Sigmoid colon (tissue), 7 donors: ENCODE data around the gene TSPAN15. TPM values are rescaled to one million over a fixed set of nuclear protein-coding genes. Genes with fewer than 3 reads are reported as not detected.

Source experiments
- DNase-seq: peaks from one replicate; pipeline ENCODE4 v3.0.0-alpha.2; 2019
- H3K27ac ChIP-seq, 4 donors: fragments of 200-600 bp; sonication (generic); one replicate each; pipeline ENCODE4 v1.5.1; 2016 to 2019; ENCODE audit warnings: mild to moderate bottlenecking in 1 of 4
- H3K27me3 ChIP-seq, 3 donors: fragments of 200-600 bp; sonication (generic); one replicate each; pipeline ENCODE4 v1.5.1; 2019; ENCODE audit warnings: mild to moderate bottlenecking in 1 of 3
- H3K36me3 ChIP-seq, 4 donors: fragments of 200-600 bp; sonication (generic); one replicate each; pipeline ENCODE4 v1.5.1; 2016 to 2019
- H3K4me1 ChIP-seq, 4 donors: fragments of 200-600 bp; sonication (generic); one replicate each; pipeline ENCODE4 v1.5.1; 2017 to 2019
- H3K4me3 ChIP-seq, 4 donors: fragments of 200-600 bp; sonication (generic); one replicate each; pipeline ENCODE4 v1.5.1; 2017 to 2019; ENCODE audit warnings: mild to moderate bottlenecking in 2 of 4, moderate library complexity in 1 of 4
- H3K9me3 ChIP-seq, 4 donors: fragments of 200-600 bp in 3 of 4; sonication (generic) in 3 of 4; one replicate each; pipeline versions ENCODE4 v1.5.1 to v1.6.1; 2013 to 2019
- EP300 ChIP-seq, 4 donors: sonication (generic); formaldehyde crosslinking; IDR thresholded peaks; one replicate each; pipeline ENCODE4 v1.6.1; 2017; ENCODE audit warnings: antibody characterized with exemption in 4 of 4
- POLR2A ChIP-seq, 2 donors: fragments of 450-650 bp; IDR thresholded peaks; one replicate each; pipeline ENCODE4 v1.6.1; 2016; ENCODE audit warnings: antibody characterized with exemption in 2 of 2, mild to moderate bottlenecking in 2 of 2, moderate library complexity in 2 of 2
- POLR2AphosphoS5 ChIP-seq, 4 donors: sonication (generic); formaldehyde crosslinking; IDR thresholded peaks; one replicate each; pipeline ENCODE4 v1.6.1; 2017; ENCODE audit warnings: antibody characterized with exemption in 4 of 4
- WGBS, 2 donors: extraction: QIAGEN DNeasy Blood & Tissue Kit; methylation state at CpG; one replicate each; pipeline ENCODE4 v1.1.7; 2013; 5-methylcytosine and 5-hydroxymethylcytosine counted together
- intact Hi-C: fragments of 100-400 bp; cut with DNase I; formaldehyde crosslinking; loops from one replicate; pipeline ENCODE4 v1.15.1; 2023
- polyA plus RNA-seq, 3 donors: library from polyadenylated mRNA; stranded (reverse); fragments of 200-250 nt; gene quantifications; one replicate each; pipeline ENCODE4 v1.2.3, GENCODE V29; 2013
- total RNA-seq, 4 donors: library from RNA; depleted of rRNA; stranded (reverse); fragments of >200 nt; gene quantifications; one replicate each; pipeline ENCODE4 v1.1.0, GENCODE V29; 2016
- TF ChIP-seq, protein P1 (sequence below), 4 experiments: fragments of 450-650 bp in 3 of 4; fragments of 200-600 bp in 1 of 4; IDR thresholded peaks; one replicate each; pipeline ENCODE4 v1.5.1; 2016 to 2019; ENCODE audit warnings: antibody characterized with exemption in 4 of 4, mild to moderate bottlenecking in 3 of 4, moderate library complexity in 2 of 4
- donor health status: healthy with polysubstance abuse.
- donor health status: Bipolar disorder and iron deficiency.
- donor health status: healthy.

TSPAN15 gene
- total and polyA plus RNA-seq, 7 donors = 43.0 to 100 (median 70.9) TPM

DNA sequence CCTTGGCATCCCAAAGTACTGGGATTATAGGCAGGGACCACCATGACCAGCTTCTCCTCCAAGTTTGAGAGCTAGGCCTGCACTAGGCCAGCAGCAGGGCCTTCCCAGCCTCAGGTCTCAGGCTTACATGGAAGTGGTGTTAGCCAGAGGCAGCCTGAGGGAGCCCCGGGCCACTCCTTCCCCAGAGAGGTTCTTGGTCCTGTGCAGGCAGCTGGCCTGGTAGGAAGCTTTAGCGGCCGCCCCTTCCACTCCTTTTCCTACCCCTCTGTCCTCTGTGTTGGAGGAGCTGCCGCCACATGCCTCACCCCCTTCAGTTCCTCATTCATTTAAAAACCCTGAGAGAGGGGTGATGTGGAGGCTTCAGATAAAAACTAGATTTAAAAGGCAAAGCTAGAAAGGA lies 40.3 kb downstream of the TSPAN15 start:
- intact Hi-C loops = loop anchor here (5.0 kb wide), 1 partner anchor 39 kb away; the partner anchor contains the start of gene TSPAN15
- WGBS, 2 donors = 80 to 93% methylated on average over 4 of the region's 4 CpGs
- Histone ChIP-seq H3K27ac (peak overlapping the region; percentile 82 to 93 (median 89)), H3K4me1 (peaks cover 0 to 78% (median 72%) of the 10 kb centered on the region in 4 donors), H3K4me3 (no peak overlapping the region), H3K36me3 (no peaks in the 10 kb centered on the region), H3K9me3 (peaks cover 0 to 2% (median 0%) of the 10 kb centered on the region in 4 donors), H3K27me3 (no peaks in the 10 kb centered on the region)
- TF ChIP-seq POLR2A (IDR thresholded peaks at IDR 0.05) (no peak), POLR2AphosphoS5 (IDR thresholded peaks at IDR 0.05) (no peak), EP300 (IDR thresholded peaks at IDR 0.05) (no peak)
- TF ChIP-seq, protein P1, sequence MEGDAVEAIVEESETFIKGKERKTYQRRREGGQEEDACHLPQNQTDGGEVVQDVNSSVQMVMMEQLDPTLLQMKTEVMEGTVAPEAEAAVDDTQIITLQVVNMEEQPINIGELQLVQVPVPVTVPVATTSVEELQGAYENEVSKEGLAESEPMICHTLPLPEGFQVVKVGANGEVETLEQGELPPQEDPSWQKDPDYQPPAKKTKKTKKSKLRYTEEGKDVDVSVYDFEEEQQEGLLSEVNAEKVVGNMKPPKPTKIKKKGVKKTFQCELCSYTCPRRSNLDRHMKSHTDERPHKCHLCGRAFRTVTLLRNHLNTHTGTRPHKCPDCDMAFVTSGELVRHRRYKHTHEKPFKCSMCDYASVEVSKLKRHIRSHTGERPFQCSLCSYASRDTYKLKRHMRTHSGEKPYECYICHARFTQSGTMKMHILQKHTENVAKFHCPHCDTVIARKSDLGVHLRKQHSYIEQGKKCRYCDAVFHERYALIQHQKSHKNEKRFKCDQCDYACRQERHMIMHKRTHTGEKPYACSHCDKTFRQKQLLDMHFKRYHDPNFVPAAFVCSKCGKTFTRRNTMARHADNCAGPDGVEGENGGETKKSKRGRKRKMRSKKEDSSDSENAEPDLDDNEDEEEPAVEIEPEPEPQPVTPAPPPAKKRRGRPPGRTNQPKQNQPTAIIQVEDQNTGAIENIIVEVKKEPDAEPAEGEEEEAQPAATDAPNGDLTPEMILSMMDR (IDR thresholded peaks at IDR 0.05) = no peak
- peak; percentile 66 for DNase-seq

DNA sequence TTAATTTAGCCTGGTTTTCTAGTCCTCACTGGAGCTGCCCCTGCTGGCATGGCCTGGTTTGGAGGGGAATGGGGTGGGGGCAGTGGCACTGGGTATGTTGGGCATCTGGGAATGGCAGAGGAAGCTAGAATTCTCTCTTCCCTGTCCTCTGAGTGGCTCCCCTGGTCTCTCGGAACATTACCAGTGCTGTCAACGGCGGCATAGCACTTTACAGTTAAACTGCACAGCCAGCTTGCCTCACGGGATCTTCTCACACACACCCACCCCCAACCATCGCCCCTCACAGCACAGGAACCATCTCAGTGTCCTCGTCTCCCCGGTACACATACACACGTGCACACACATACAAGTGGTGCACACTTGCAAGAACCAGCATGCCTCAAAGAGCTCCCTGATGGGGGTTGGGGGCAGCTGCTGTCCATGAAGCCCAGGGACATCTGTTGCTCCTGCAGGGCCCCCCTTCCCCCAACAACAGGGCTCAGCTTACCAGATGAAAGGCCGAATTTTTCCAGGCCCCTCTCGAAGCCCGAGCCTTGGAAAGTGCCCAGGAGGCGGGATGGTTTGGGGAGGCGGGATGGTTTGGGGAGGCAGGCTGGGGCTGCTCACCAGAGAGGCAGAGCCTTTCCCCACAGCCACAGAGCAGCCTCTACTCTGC lies 41.0 kb downstream of the TSPAN15 start:
- H3K27me3 ChIP-seq = no peaks in the 10 kb centered on the region
- TF ChIP-seq, protein P1 (IDR thresholded peaks at IDR 0.05) = no peak
- no peak for TF ChIP-seq EP300 (IDR thresholded peaks at IDR 0.05)
- TF ChIP-seq POLR2AphosphoS5 (IDR thresholded peaks at IDR 0.05) = peak in 2 of 4 donors; percentile 23 to 31
- H3K4me1 ChIP-seq = peaks cover 0 to 78% (median 72%) of the 10 kb centered on the region in 4 donors
- 75 to 83% methylated on average over 13 of the region's 13 CpGs for WGBS, 2 donors
- intact Hi-C loops = loop anchor here (5.0 kb wide), 1 partner anchor 40 kb away; the partner anchor contains the start of gene TSPAN15
- H3K36me3 ChIP-seq = peaks cover 0 to under 1% (median 0%) of the 10 kb centered on the region in 4 donors
- H3K4me3 ChIP-seq = no peak overlapping the region
- peak overlapping the region; percentile 82 to 93 (median 89) for H3K27ac ChIP-seq
- peaks cover 0 to 2% (median 0%) of the 10 kb centered on the region in 4 donors for H3K9me3 ChIP-seq
- DNase-seq = peak; percentile 72

DNA sequence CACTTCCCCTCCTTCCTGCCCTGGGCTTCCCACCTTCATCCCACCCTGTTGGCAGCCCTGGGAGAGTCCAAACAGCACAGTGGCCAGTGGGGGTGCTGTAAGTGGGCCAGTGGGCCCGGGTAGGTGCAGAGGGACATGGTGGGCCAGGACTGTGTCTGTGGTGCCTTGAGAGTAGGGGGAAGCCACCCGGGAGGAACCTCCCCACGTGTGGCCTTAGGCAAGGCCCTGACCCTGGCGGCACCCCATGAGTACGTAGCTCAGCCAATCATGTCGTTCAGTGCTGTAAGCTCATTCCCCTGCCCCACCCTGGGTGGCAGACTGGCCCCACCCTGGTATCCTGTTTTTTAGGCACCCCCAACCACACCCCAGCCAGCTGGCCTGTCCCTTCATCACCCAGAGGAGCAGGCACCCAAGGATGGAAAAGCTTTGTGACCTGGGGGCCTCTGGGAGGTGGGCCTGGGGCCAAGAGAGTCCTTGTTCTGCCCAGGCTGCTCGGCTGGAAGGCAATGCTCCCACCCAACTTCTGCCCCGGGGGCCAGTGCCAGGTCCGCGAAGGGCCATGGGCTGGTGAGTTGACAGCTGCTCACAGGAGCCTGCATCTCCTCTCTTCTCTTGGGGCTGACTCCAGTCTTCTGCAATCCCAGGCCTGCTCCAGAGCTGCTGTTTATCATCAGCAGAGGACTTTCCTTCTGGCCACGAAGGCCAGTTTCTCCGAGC lies 41.6 kb downstream of the TSPAN15 start:
- H3K27me3 ChIP-seq = no peaks in the 10 kb centered on the region
- H3K36me3 ChIP-seq = peaks cover 0 to 7% (median 0%) of the 10 kb centered on the region in 4 donors
- intact Hi-C loops = loop anchor here (5.0 kb wide), 1 partner anchor 41 kb away; the partner anchor contains the start of gene TSPAN15
- TF ChIP-seq POLR2A (IDR thresholded peaks at IDR 0.05) (no peak), POLR2AphosphoS5 (IDR thresholded peaks at IDR 0.05) (peak; percentile 71 to 89 (median 83)), EP300 (IDR thresholded peaks at IDR 0.05) (peak in 1 of 4 donors; percentile 35)
- TF ChIP-seq, protein P1 (IDR thresholded peaks at IDR 0.05) = no peak
- peak overlapping the region; percentile 82 to 93 (median 89) for H3K27ac ChIP-seq
- peak; percentile 90 for DNase-seq
- H3K9me3 ChIP-seq = peaks cover 0 to 2% (median 0%) of the 10 kb centered on the region in 4 donors
- H3K4me3 ChIP-seq = no peak overlapping the region
- peaks cover 0 to 79% (median 75%) of the 10 kb centered on the region in 4 donors for H3K4me1 ChIP-seq
- WGBS, 2 donors = 56 to 61% methylated on average over 12 of the region's 12 CpGs

DNA sequence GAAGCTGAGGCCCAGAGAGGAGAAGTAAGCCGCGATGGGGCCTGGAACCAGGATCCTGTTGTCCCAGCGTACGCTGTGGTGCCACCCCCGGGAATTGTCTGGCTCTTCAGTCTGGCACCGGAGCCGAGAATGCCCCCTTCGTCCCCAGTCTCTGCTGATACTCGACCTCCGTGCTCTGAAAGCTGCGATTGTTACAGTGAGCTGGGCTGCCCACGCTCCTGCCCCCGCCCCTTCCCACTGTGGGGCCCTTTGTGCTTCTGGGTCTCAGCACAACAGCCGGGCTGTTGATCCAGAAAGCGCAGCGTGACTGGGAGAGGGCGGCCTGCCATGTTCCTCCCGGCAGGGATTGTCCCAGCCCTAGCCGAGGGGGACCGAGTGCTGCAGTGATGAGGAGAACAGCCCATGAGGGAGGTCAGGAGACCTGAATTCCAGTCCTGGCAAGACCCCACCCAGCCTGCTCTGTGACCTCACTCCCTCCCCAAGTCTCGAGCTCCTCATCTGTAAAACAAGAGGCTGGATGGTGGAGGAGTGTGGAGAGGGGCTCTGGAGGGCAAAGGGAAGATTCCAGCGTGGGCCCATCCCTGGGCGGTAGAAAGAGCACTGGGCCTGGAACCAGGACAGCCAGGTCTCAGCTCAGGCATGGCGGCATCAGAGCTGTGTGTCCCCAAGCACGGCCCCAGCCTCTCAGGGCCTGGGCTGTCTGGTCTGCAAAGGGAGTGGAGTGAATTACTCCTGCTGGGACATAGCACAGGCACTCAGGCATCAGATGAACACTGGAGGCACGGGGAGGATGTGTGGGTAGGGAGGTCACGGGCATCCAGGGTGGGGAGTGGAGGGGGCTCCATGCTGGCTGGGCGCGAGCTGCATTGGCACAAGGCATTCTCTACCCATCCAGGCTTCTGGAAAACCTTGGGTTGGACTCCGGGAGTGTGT lies 43.6 kb downstream of the TSPAN15 start:
- H3K27me3 ChIP-seq = no peaks in the 10 kb centered on the region
- H3K4me1 ChIP-seq = peaks cover 0 to 98% (median 95%) of the 10 kb centered on the region in 4 donors
- peaks cover 0 to 8% (median 0%) of the 10 kb centered on the region in 4 donors for H3K36me3 ChIP-seq
- WGBS, 2 donors = 89 to 90% methylated on average over 30 of the region's 30 CpGs
- peak overlapping the region; percentile 82 to 93 (median 89) for H3K27ac ChIP-seq
- intact Hi-C loops = loop anchor here (5.0 kb wide), 1 partner anchor 43 kb away; the partner anchor contains the start of gene TSPAN15
- TF ChIP-seq, protein P1 (IDR thresholded peaks at IDR 0.05) = no peak
- TF ChIP-seq EP300 (IDR thresholded peaks at IDR 0.05) = no peak
- no peak for TF ChIP-seq POLR2A (IDR thresholded peaks at IDR 0.05)
- peak in 1 of 4 donors; percentile 18 for TF ChIP-seq POLR2AphosphoS5 (IDR thresholded peaks at IDR 0.05)
- no peaks in the 10 kb centered on the region for H3K9me3 ChIP-seq
- peak; percentile 79 for DNase-seq
- no peak overlapping the region for H3K4me3 ChIP-seq
